T-helper 9 cell (primary cell): Measurements from ENCODE around the gene MPPED2.
"Not testable (repeated sequence)": the region's sequence is repeated elsewhere in the genome, so short reads cannot be mapped to it uniquely, and the experiment has no call there.

Experiments used
- DNase-seq: peaks from one replicate; pipeline ENCODE4 v3.0.0-alpha.2; 2020

The MPPED2 gene

GRCh38 chr11:30578406-30578805 is 7.7 kb downstream of the MPPED2 start:
- no peak for DNase-seq

GRCh38 chr11:30573951-30574350 is 12.2 kb downstream of the MPPED2 start:
- DNase-seq: no peak

- DNase-seq: no peak
These were observed 17.2 kb downstream of the MPPED2 start for GRCh38 chr11:30568931-30569330.

- DNase-seq: no peak
These were observed 18.5 kb downstream of the MPPED2 start for GRCh38 chr11:30567644-30568043.

- no peak for DNase-seq
These were observed 19.0 kb downstream of the MPPED2 start for GRCh38 chr11:30567120-30567519.

- no peak for DNase-seq
These were observed 19.7 kb downstream of the MPPED2 start for GRCh38 chr11:30566482-30566881.

GRCh38 chr11:30565027-30565426 is 21.1 kb downstream of the MPPED2 start:
- DNase-seq: no peak

GRCh38 chr11:30561691-30562415 is 24.3 kb downstream of the MPPED2 start:
- no peak for DNase-seq

- DNase-seq: no peak
These were observed 25.7 kb downstream of the MPPED2 start for GRCh38 chr11:30560206-30561106.

GRCh38 chr11:30559004-30559403 is 27.1 kb downstream of the MPPED2 start:
- no peak for DNase-seq

GRCh38 chr11:30554587-30554986 is 31.6 kb downstream of the MPPED2 start:
- DNase-seq: not testable (repeated sequence)

GRCh38 chr11:30553521-30554110 is 32.5 kb downstream of the MPPED2 start:
- DNase-seq: no peak

GRCh38 chr11:30552839-30553238 is 33.3 kb downstream of the MPPED2 start:
- no peak for DNase-seq

GRCh38 chr11:30550022-30550542 is 36.1 kb downstream of the MPPED2 start:
- no peak for DNase-seq

- DNase-seq: no peak
These were observed 36.6 kb downstream of the MPPED2 start for GRCh38 chr11:30549565-30549964.

GRCh38 chr11:30546334-30546733 is 39.8 kb downstream of the MPPED2 start:
- DNase-seq: no peak

GRCh38 chr11:30545507-30545906 is 40.6 kb downstream of the MPPED2 start:
- DNase-seq: no peak

- no peak for DNase-seq
These were observed 43.1 kb downstream of the MPPED2 start for GRCh38 chr11:30543066-30543465.

- DNase-seq: no peak
These were observed 45.4 kb downstream of the MPPED2 start for GRCh38 chr11:30540781-30541180.

GRCh38 chr11:30538251-30538650 is 47.9 kb downstream of the MPPED2 start:
- DNase-seq: no peak

GRCh38 chr11:30535818-30536217 is 50.3 kb downstream of the MPPED2 start:
- DNase-seq: no peak

GRCh38 chr11:30533445-30533947 is 52.7 kb downstream of the MPPED2 start:
- no peak for DNase-seq

- DNase-seq: no peak
These were observed 58.6 kb downstream of the MPPED2 start for GRCh38 chr11:30527566-30527965.
